GM23248 (cell line): ENCODE data around the gene ATP13A3. TPM values are rescaled to one million over a fixed set of nuclear protein-coding genes. Genes with fewer than 3 reads are reported as not detected.

Experiments used
- DNase-seq: peaks from one replicate; pipeline ENCODE4 v3.0.0-alpha.2; 2015
- H2AFZ ChIP-seq: fragments of 200-600 bp; sonication (generic); 2 replicates; pipeline ENCODE4 v1.6.1; 2016; ENCODE audit warnings: antibody characterized with exemption
- H3F3A ChIP-seq: fragments of 200-600 bp; sonication (generic); 2 replicates; pipeline ENCODE4 v1.6.1; 2016; ENCODE audit warnings: mild to moderate bottlenecking, antibody characterized with exemption, mixed run types; ENCODE audit not compliant: insufficient read depth
- H3K27ac ChIP-seq: fragments of 200-600 bp; sonication (generic); 2 replicates; pipeline ENCODE4 v1.5.1; 2016; ENCODE audit warnings: mild to moderate bottlenecking
- H3K27me3 ChIP-seq: fragments of 200-600 bp; sonication (generic); replicated peaks from 2 replicates; pipeline ENCODE4 v1.6.1; 2016; ENCODE audit warnings: mild to moderate bottlenecking; ENCODE audit not compliant: insufficient read depth
- H3K36me3 ChIP-seq: fragments of 200-600 bp; sonication (generic); 2 replicates; pipeline ENCODE4 v1.6.1; 2016; ENCODE audit warnings: low read depth, mild to moderate bottlenecking
- H3K4me1 ChIP-seq: fragments of 200-600 bp; sonication (generic); 2 replicates; pipeline ENCODE4 v1.6.1; 2016; ENCODE audit warnings: mild to moderate bottlenecking; ENCODE audit not compliant: insufficient read depth
- H3K4me2 ChIP-seq: fragments of 200-600 bp; sonication (generic); one replicate; pipeline ENCODE4 v1.6.1; 2016; ENCODE audit warnings: mild to moderate bottlenecking; ENCODE audit not compliant: unreplicated experiment
- H3K4me3 ChIP-seq: fragments of 200-600 bp; sonication (generic); 2 replicates; pipeline ENCODE4 v1.5.1; 2016; ENCODE audit warnings: mild to moderate bottlenecking
- H3K79me2 ChIP-seq: fragments of 200-600 bp; sonication (generic); 2 replicates; pipeline ENCODE4 v1.6.1; 2016; ENCODE audit warnings: mild to moderate bottlenecking; ENCODE audit not compliant: insufficient read depth
- H3K9ac ChIP-seq: fragments of 200-600 bp; sonication (generic); 2 replicates; pipeline ENCODE4 v1.6.1; 2016; ENCODE audit warnings: mild to moderate bottlenecking
- H3K9me2 ChIP-seq: fragments of 200-600 bp; sonication (generic); 2 replicates; pipeline ENCODE4 v1.6.1; 2016; ENCODE audit warnings: mixed run types, mild to moderate bottlenecking, moderate library complexity; ENCODE audit not compliant: insufficient read depth
- H3K9me3 ChIP-seq: fragments of 200-600 bp; sonication (generic); one replicate; pipeline ENCODE4 v1.6.1; 2017; ENCODE audit warnings: low read depth
- H4K20me1 ChIP-seq: fragments of 200-600 bp; sonication (generic); 2 replicates; pipeline ENCODE4 v1.6.0; 2016; ENCODE audit not compliant: insufficient read depth
- EZH2 ChIP-seq: fragments of 200-600 bp; sonication (generic); IDR thresholded peaks from 2 replicates; pipeline ENCODE4 v1.6.1; 2018; ENCODE audit warnings: antibody characterized with exemption, mild to moderate bottlenecking; ENCODE audit not compliant: insufficient read depth, poor library complexity, severe bottlenecking
- EZH2phosphoT487 ChIP-seq: fragments of 200-600 bp; sonication (generic); IDR thresholded peaks from 2 replicates; pipeline ENCODE4 v1.6.1; 2018; ENCODE audit warnings: antibody characterized with exemption, moderate library complexity, mild to moderate bottlenecking, low read depth; ENCODE audit not compliant: insufficient read depth
- WGBS, 2 experiments: methylation state at CpG; one replicate each; pipeline ENCODE4 v1.1.6; 2015 to 2017; ENCODE audit warnings: low lambda C conversion rate in 2 of 2, low coverage in 1 of 2; ENCODE audit errors: missing lambda C conversion rate in 2 of 2; 5-methylcytosine and 5-hydroxymethylcytosine counted together
- in situ Hi-C: fragments of 300-500 bp; cut with MboI; formaldehyde crosslinking; loops from 2 replicates; pipeline ENCODE4 v1.15.0; 2020
- polyA plus RNA-seq: library from polyadenylated mRNA; unstranded; fragments of >200 nt; fragmentation: Nextera tagmentation; extraction: Ambion mirVana; gene quantifications from 2 replicates; pipeline ENCODE4 v1.2.1, GENCODE V29; 2016
- total RNA-seq: library from RNA; depleted of rRNA; stranded (reverse); fragments of >200 nt; shearing (Covaris generic); gene quantifications from 2 replicates; pipeline ENCODE4 v1.2.3, GENCODE V29; 2014

ATP13A3 gene
- total and polyA plus RNA-seq, 2 experiments from 2014 or later: 22.3 to 232 TPM

DNA sequence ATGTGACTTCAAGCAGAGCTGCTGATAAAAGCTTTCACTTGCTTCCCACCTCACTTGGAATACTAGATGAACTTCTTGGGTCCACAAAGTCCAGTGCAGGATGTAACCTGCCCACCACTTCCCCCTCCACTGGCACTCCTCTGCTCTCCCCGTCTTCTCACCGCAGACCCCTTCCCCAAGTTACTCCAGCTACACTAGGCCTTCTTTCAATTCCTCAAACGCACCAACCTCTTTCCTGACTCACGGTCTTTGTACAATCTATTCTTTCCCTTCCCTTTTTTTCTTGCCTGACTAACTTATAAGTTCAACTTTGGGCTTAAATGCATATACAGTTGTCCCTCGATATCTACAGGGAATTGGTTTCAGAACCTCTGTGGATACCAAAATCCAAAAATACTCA lies 5.2 kb upstream of the ATP13A3 start:
- DNase-seq: no peak

DNA sequence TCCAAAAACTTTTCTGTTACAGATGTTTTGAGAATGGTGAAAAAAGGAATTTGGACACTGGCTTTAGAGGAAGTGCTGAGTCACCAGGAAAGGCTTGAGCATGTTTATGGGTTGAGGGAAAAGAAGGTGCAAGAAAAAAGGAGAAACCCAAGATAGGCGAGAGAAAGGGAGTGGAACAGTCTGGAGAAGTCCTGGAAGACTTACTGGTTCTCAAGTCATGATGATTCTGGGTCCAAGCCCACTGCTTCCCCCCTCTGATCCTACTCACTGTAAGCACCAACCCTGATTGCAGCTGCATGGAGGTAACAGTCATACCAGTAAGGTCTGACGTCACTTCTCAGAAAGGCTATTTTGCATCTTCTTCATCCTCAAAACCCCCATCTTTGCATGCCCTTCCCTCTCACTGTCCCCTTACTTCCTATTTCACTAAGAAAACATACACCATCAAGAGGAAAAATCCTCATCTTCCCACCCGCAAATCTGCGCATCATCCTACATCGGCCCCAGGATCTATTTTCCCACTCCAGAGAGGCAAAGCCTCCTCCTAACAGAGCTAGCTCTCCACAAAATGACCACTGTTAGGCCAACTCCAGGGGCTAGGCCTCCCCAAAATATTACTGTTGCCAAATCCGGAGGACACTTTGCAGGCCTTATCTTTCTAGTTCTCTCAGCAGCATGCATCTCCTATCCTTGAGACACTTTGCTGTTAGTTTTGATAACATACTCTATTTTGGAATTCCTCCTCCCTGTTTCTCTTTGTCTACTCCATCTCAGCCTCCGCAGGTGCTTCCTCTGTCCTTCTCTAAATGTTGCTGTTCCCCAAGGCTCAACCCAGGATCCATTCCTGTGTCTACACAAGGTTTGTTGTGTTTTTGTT lies 3.2 kb upstream of the ATP13A3 start:
- H3K4me3 ChIP-seq: no peak overlapping the region
- peak overlapping the region; percentile 67 for H3K4me2 ChIP-seq
- H3K9ac ChIP-seq: peak overlapping the region; percentile 29; the same call in 1 of the 2 replicates
- no peaks in the 10 kb centered on the region for H3K36me3 ChIP-seq
- peaks cover 58% of the 10 kb centered on the region for H3F3A ChIP-seq
- DNase-seq: peak; percentile 67
- peaks cover 13% of the 10 kb centered on the region for H3K79me2 ChIP-seq
- 92 to 95% methylated on average over 7 of the region's 7 CpGs for WGBS, 2 experiments
- H2AFZ ChIP-seq: no peak overlapping the region
- no peaks in the 10 kb centered on the region for H3K27me3 ChIP-seq
- in situ Hi-C loops: no loop called here
- no peaks in the 10 kb centered on the region for H3K9me3 ChIP-seq
- no peaks in the 10 kb centered on the region for H4K20me1 ChIP-seq
- no peaks in the 10 kb centered on the region for H3K9me2 ChIP-seq
- peaks cover 39% of the 10 kb centered on the region for H3K4me1 ChIP-seq
- no peak for TF ChIP-seq EZH2phosphoT487
- TF ChIP-seq EZH2: no peak
- peak overlapping the region; percentile 79 for H3K27ac ChIP-seq

More for the DNA sequence above, 5.2 kb upstream of the ATP13A3 start:
- H3K9me2 ChIP-seq: no peaks in the 10 kb centered on the region
- H3K9me3 ChIP-seq: no peaks in the 10 kb centered on the region
- H3K27me3 ChIP-seq: no peaks in the 10 kb centered on the region
- 83 to 93% methylated on average over 5 of the region's 5 CpGs for WGBS, 2 experiments
- H3K79me2 ChIP-seq: no peaks in the 10 kb centered on the region
- H3F3A ChIP-seq: peaks cover 50% of the 10 kb centered on the region
- H3K9ac ChIP-seq: no peak overlapping the region
- H4K20me1 ChIP-seq: no peaks in the 10 kb centered on the region
- peaks cover 38% of the 10 kb centered on the region for H3K4me1 ChIP-seq
- in situ Hi-C loops: no loop called here
- TF ChIP-seq EZH2: no peak
- TF ChIP-seq EZH2phosphoT487: no peak
- no peak overlapping the region for H3K4me2 ChIP-seq
- H2AFZ ChIP-seq: no peak overlapping the region
- H3K36me3 ChIP-seq: no peaks in the 10 kb centered on the region
- no peak overlapping the region for H3K4me3 ChIP-seq
- H3K27ac ChIP-seq: no peak overlapping the region

- in situ Hi-C loops: no loop called here
- no peak overlapping the region for H3K4me2 ChIP-seq
- WGBS, 2 experiments: 76 to 85% methylated on average over 10 of the region's 10 CpGs
- H3K4me3 ChIP-seq: no peak overlapping the region
- H3K27me3 ChIP-seq: no peaks in the 10 kb centered on the region
- peak overlapping the region; percentile 30; the same call in 1 of the 2 replicates for H3K9ac ChIP-seq
- H3K9me2 ChIP-seq: no peaks in the 10 kb centered on the region
- no peak for DNase-seq
- H3K36me3 ChIP-seq: peaks cover 10% of the 10 kb centered on the region; the same call in 1 of the 2 replicates
- peaks cover 41% of the 10 kb centered on the region for H3K4me1 ChIP-seq
- H4K20me1 ChIP-seq: no peaks in the 10 kb centered on the region; the same call in 1 of the 2 replicates
- H3K27ac ChIP-seq: peak overlapping the region; percentile 79
- peaks cover 31% of the 10 kb centered on the region for H3K79me2 ChIP-seq
- TF ChIP-seq EZH2phosphoT487: no peak
- no peak for TF ChIP-seq EZH2
- peaks cover 50% of the 10 kb centered on the region for H3F3A ChIP-seq
- H2AFZ ChIP-seq: no peak overlapping the region
- H3K9me3 ChIP-seq: no peaks in the 10 kb centered on the region
Measured at GRCh38 chr3:194488055-194488742, 1.4 kb upstream of the ATP13A3 start.

DNA sequence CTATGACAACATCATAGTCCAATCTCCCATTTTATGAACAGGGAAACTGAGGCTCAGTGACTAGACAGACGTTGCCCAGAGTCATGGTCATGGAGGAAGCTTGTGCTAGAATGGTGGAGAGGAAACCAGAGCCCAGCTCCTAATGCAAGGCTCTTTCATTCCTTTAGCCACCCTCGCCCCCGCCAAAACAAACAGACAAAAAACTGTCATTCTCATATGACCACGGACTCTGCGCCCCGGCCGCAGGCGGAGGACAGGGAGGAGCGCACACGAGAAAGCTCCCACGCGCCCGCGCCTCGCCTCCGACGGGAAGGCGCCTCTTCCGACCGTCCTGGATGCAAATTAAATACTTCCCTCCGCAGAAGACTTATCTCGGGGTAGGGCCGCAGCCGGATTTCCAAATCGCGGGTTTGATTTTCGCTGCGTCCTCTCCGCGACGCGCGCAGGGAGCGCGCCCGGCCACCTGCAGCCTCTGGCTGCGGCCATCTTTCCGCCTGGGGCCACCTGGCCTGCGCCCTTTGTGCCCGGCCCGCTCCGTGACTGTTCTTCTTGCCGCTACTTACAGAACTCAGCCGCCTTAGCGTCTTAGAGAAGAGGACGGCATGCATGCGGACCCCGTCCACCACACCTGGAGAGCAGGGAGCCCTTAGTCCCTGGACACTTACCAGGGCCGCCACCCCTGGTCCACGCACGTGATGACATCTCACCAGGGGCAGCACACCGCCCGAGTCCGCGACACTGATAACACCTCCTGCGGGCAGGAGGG lies 670 bp upstream of the ATP13A3 start:
- Histone ChIP-seq H4K20me1 (no peaks in the 10 kb centered on the region; the same call in 1 of the 2 replicates), H2AFZ (peak overlapping the region; percentile 35), H3K79me2 (peaks cover 38% of the 10 kb centered on the region), H3K4me1 (peaks cover 43% of the 10 kb centered on the region), H3K27me3 (no peaks in the 10 kb centered on the region), H3F3A (peaks cover 51% of the 10 kb centered on the region), H3K4me2 (peak overlapping the region; percentile 41), H3K9ac (peak overlapping the region; percentile 90), H3K27ac (peak overlapping the region; percentile 79), H3K9me2 (no peaks in the 10 kb centered on the region), H3K4me3 (peak overlapping the region; percentile 81), H3K9me3 (no peaks in the 10 kb centered on the region), H3K36me3 (peaks cover 12% of the 10 kb centered on the region; the same call in 1 of the 2 replicates)
- peak; percentile 60 for DNase-seq
- no peak for TF ChIP-seq EZH2phosphoT487
- 36 to 39% methylated on average over 56 of the region's 56 CpGs for WGBS, 2 experiments
- in situ Hi-C loops: no loop called here
